PC-3 (cell line): ENCODE data around the gene SLC12A8. TPM values are rescaled to one million over a fixed set of nuclear protein-coding genes. Genes with fewer than 3 reads are reported as not detected.

ENCODE experiments used
- ATAC-seq: fragments of 200-7000 bp; cut with Tn5 transposase; 2 replicates; pipeline ENCODE4 v1.9.1; 2020; ENCODE audit warnings: mild to moderate bottlenecking, moderate library complexity
- BruUV-seq: library from RNA; stranded (reverse); fragments of 400-500 nt; replicated peaks from 2 replicates; lab custom pipeline; 2021; lab: Mats Ljungman, UMichigan
- CTCF ChIA-PET: fragments of 300-600 bp; sonication (Branson Sonifier 250); formaldehyde crosslinking; loops from one replicate; lab custom pipeline; 2022; ENCODE audit warnings: antibody characterized with exemption; lab: Charles Lee
- POLR2A ChIA-PET: fragments of 300-600 bp; sonication (Branson Sonifier 250); formaldehyde crosslinking; loops from one replicate; lab custom pipeline; 2022; ENCODE audit warnings: antibody characterized with exemption; ENCODE audit not compliant: unreplicated experiment; lab: Charles Lee
- DNase-seq: peaks from one replicate; pipeline ENCODE4 v3.0.0-alpha.2; 2015
- H2AFZ ChIP-seq: fragments of 300-600 bp; sonication (generic); 2 replicates; pipeline ENCODE4 v1.6.0; 2016; ENCODE audit warnings: antibody characterized with exemption, low read length
- H3F3A ChIP-seq: fragments of 300-600 bp; sonication (generic); one replicate; pipeline ENCODE4 v1.6.0; 2017; ENCODE audit warnings: antibody characterized with exemption, low read length, control low read depth, mild to moderate bottlenecking; ENCODE audit not compliant: unreplicated experiment
- H3K27ac ChIP-seq: fragments of 300-600 bp; sonication (generic); 2 replicates; pipeline ENCODE4 v1.5.1; 2016; ENCODE audit warnings: mild to moderate bottlenecking, low read length
- H3K27me3 ChIP-seq: fragments of 300-600 bp; sonication (generic); 2 replicates; pipeline ENCODE4 v1.6.1; 2016; ENCODE audit warnings: low read length, mixed read lengths
- H3K36me3 ChIP-seq: fragments of 300-600 bp; sonication (generic); 2 replicates; pipeline ENCODE4 v1.6.1; 2016; ENCODE audit warnings: low read depth, mixed run types, low read length, mixed read lengths
- H3K4me1 ChIP-seq: fragments of 300-600 bp; sonication (generic); 2 replicates; pipeline ENCODE4 v1.5.1; 2016; ENCODE audit warnings: low read length; ENCODE audit not compliant: insufficient read depth
- H3K4me2 ChIP-seq: fragments of 300-600 bp; sonication (generic); 2 replicates; pipeline ENCODE4 v1.6.0; 2016; ENCODE audit warnings: low read length
- H3K4me3 ChIP-seq: fragments of 300-600 bp; sonication (generic); 2 replicates; pipeline ENCODE4 v1.5.1; 2016; ENCODE audit warnings: mild to moderate bottlenecking, low read length, mixed read lengths
- H3K79me2 ChIP-seq: fragments of 300-600 bp; sonication (generic); 2 replicates; pipeline ENCODE4 v1.6.1; 2017; ENCODE audit warnings: low read length, mixed read lengths
- H3K9ac ChIP-seq: fragments of 300-600 bp; sonication (generic); 2 replicates; pipeline ENCODE4 v1.6.0; 2016; ENCODE audit warnings: mild to moderate bottlenecking, low read length
- H3K9me2 ChIP-seq: fragments of 300-600 bp; sonication (generic); replicated peaks from 2 replicates; pipeline ENCODE4 v1.6.1; 2016; ENCODE audit warnings: mixed run types, low read length, mixed read lengths
- H3K9me3 ChIP-seq: fragments of 300-600 bp; sonication (generic); 2 replicates; pipeline ENCODE4 v1.6.1; 2016; ENCODE audit warnings: low read length, mixed read lengths
- H4K20me1 ChIP-seq: fragments of 300-600 bp; sonication (generic); 2 replicates; pipeline ENCODE4 v1.6.1; 2016; ENCODE audit warnings: low read length, mixed read lengths
- EZH2 ChIP-seq: fragments of 300-600 bp; sonication (generic); IDR thresholded peaks from one replicate; pipeline ENCODE4 v1.6.1; 2017; ENCODE audit warnings: antibody characterized with exemption, mild to moderate bottlenecking, low read length; ENCODE audit not compliant: unreplicated experiment
- EZH2phosphoT487 ChIP-seq: fragments of 300-600 bp; sonication (generic); IDR thresholded peaks from 2 replicates; pipeline ENCODE4 v1.6.1; 2018; ENCODE audit warnings: mild to moderate bottlenecking, antibody characterized with exemption, low read length, borderline replicate concordance
- intact Hi-C: fragments of 100-400 bp; cut with micrococcal nuclease; formaldehyde crosslinking; loops from 2 replicates; pipeline ENCODE4 v1.9.0; 2023
- total RNA-seq: library from RNA; depleted of rRNA; stranded (reverse); fragments of >200 nt; gene quantifications from 2 replicates; pipeline ENCODE4 v1.2.3, GENCODE V29; 2014
- TF ChIP-seq, protein P1 (sequence below): fragments of 300-600 bp; sonication (generic); conservative IDR thresholded peaks from 2 replicates; pipeline ENCODE4 v1.5.1; 2017; ENCODE audit warnings: antibody characterized with exemption, low read depth, mild to moderate bottlenecking, low read length

SLC12A8 gene
- total RNA-seq, 1 experiment from 2014 or later, result 11.0 TPM

DNA sequence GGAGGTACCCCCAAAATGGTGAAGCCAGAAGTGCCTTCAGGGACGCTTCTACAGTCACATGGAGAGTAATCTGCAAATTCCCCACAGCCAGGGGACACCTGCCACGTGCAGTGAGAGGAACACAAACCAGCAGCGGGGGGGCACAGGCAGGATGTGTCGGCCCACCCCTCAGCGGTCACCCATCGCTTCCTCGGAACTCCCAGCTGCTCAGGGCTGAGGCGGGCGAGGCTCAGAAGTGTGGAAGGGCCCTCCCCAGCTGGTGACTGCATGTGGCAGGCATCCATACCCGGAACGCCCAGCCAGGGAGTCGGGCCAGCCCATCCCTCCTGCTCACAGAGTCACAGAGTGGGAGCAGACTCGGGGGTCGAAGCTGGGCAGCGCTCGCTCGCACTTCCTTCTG is 63.7 kb downstream of the SLC12A8 start:
- DNase-seq (no peak), ATAC-seq (no peak)
- Histone ChIP-seq H3K9me2 (no peaks in the 10 kb centered on the region), H3K27ac (no peak overlapping the region), H3K4me1 (no peaks in the 10 kb centered on the region), H3K79me2 (no peaks in the 10 kb centered on the region), H3K4me3 (no peak overlapping the region), H4K20me1 (no peaks in the 10 kb centered on the region), H3K36me3 (no peaks in the 10 kb centered on the region), H3K9ac (no peak overlapping the region), H3K4me2 (no peak overlapping the region), H3K27me3 (no peaks in the 10 kb centered on the region), H2AFZ (no peak overlapping the region), H3K9me3 (no peaks in the 10 kb centered on the region), H3F3A (no peaks in the 10 kb centered on the region)
- TF ChIP-seq EZH2phosphoT487 (no peak), EZH2 (no peak)
- TF ChIP-seq, protein P1, sequence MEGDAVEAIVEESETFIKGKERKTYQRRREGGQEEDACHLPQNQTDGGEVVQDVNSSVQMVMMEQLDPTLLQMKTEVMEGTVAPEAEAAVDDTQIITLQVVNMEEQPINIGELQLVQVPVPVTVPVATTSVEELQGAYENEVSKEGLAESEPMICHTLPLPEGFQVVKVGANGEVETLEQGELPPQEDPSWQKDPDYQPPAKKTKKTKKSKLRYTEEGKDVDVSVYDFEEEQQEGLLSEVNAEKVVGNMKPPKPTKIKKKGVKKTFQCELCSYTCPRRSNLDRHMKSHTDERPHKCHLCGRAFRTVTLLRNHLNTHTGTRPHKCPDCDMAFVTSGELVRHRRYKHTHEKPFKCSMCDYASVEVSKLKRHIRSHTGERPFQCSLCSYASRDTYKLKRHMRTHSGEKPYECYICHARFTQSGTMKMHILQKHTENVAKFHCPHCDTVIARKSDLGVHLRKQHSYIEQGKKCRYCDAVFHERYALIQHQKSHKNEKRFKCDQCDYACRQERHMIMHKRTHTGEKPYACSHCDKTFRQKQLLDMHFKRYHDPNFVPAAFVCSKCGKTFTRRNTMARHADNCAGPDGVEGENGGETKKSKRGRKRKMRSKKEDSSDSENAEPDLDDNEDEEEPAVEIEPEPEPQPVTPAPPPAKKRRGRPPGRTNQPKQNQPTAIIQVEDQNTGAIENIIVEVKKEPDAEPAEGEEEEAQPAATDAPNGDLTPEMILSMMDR, result no peak
- POLR2A ChIA-PET, result no interaction called here
- intact Hi-C loops, result no loop called here
- no TSS peak for BruUV-seq
- CTCF ChIA-PET, result no interaction called here

DNA sequence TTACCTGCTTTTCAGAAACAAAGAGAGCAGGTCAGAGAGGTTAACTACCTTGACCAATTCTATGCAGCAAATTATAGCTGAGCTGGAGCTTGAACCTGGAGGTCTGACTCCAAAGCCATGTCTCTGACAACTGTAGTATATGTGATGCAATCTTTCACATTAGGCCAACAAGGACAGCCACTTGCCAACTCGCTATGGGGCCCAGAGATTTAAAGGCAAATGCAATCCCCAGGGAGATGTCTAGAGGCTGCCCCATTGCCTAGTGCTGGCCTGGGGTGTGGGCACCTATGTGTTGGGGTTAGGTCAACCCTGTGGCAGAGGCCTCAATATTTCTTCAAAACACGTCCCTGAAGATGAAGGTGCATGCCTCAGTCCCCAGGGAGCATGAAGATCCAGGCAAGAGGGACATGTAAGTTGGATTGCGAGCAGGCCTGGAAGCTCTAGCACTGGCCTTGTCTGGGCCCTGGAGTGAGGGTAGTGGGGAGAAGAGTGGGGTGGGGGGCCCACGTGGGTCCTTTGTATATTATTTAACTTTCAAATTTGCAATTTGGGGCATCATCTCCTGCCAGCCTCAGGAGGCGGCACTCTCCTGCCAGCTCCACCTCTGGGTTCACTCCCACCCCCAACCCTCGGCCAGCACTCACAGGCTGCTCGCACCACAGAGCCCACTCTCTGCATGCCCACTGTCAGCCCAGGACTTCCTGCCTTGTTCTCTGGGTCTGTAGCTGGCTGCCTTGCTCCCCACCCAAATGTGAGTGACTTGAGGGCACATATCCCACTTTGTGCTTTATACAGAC is 64.3 kb downstream of the SLC12A8 start:
- H3K9me3 ChIP-seq, result no peaks in the 10 kb centered on the region
- no peaks in the 10 kb centered on the region for H3K36me3 ChIP-seq
- BruUV-seq, result no TSS peak
- H2AFZ ChIP-seq, result no peak overlapping the region
- H3K4me3 ChIP-seq, result no peak overlapping the region
- no peak for DNase-seq
- no peaks in the 10 kb centered on the region for H3K4me1 ChIP-seq
- ChIA-PET CTCF (no interaction called here), POLR2A (no interaction called here)
- H3K79me2 ChIP-seq, result no peaks in the 10 kb centered on the region
- H3K27ac ChIP-seq, result no peak overlapping the region
- no peak overlapping the region for H3K4me2 ChIP-seq
- ATAC-seq, result no peak
- no peaks in the 10 kb centered on the region for H3F3A ChIP-seq
- intact Hi-C loops, result no loop called here
- no peak for TF ChIP-seq EZH2
- TF ChIP-seq, protein P1, result no peak
- no peak for TF ChIP-seq EZH2phosphoT487
- H3K27me3 ChIP-seq, result no peaks in the 10 kb centered on the region
- no peaks in the 10 kb centered on the region for H4K20me1 ChIP-seq
- no peaks in the 10 kb centered on the region for H3K9me2 ChIP-seq
- no peak overlapping the region for H3K9ac ChIP-seq

DNA sequence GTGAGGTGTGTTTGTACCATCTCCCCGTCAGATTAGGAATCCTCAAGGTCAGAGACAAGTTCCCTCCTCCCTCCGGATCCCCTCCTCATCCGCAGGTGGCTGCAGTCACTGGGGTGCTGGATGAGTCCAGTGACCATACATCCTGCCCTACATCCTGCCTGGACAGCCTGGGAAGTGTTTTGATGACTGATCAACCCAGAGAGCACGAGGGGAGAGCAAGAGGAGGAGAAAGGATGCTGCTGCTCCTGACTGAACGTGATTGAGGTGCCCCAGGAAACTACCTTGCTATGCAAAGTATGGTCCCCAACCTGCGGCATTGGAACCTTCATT is 65.1 kb downstream of the SLC12A8 start:
- no peak overlapping the region for H3K4me2 ChIP-seq

More for the DNA sequence above, 65.1 kb downstream of the SLC12A8 start:
- ChIA-PET POLR2A (no interaction called here), CTCF (no interaction called here)
- H3F3A ChIP-seq, result no peaks in the 10 kb centered on the region
- no peaks in the 10 kb centered on the region for H4K20me1 ChIP-seq
- no peak overlapping the region for H3K27ac ChIP-seq
- no peaks in the 10 kb centered on the region for H3K4me1 ChIP-seq
- H3K27me3 ChIP-seq, result no peaks in the 10 kb centered on the region
- BruUV-seq, result no TSS peak
- TF ChIP-seq, protein P1, result no peak
- TF ChIP-seq EZH2 (no peak), EZH2phosphoT487 (no peak)
- no peak for ATAC-seq
- intact Hi-C loops, result no loop called here
- no peak for DNase-seq
- H3K4me3 ChIP-seq, result no peak overlapping the region
- H3K9ac ChIP-seq, result no peak overlapping the region
- H3K79me2 ChIP-seq, result no peaks in the 10 kb centered on the region
- H3K36me3 ChIP-seq, result no peaks in the 10 kb centered on the region
- H3K9me2 ChIP-seq, result no peaks in the 10 kb centered on the region
- H2AFZ ChIP-seq, result no peak overlapping the region
- no peaks in the 10 kb centered on the region for H3K9me3 ChIP-seq
